ES-I3 (cell line): ENCODE data around the gene PCBP2.
"Not testable (repeated sequence)": the region's sequence is repeated elsewhere in the genome, so short reads cannot be mapped to it uniquely, and the experiment has no call there.

Source experiments
- H3K36me3 ChIP-seq: 2 replicates; pipeline ENCODE4 v1.6.1; 2013; ENCODE audit warnings: mild to moderate bottlenecking, low read length, control low read depth, moderate library complexity; ENCODE audit not compliant: insufficient read depth
- H3K4me1 ChIP-seq: 2 replicates; pipeline ENCODE4 v1.6.1; 2013; ENCODE audit warnings: mild to moderate bottlenecking, control low read depth, low read length; ENCODE audit not compliant: insufficient read depth
- H3K9ac ChIP-seq: 2 replicates; pipeline ENCODE4 v1.6.1; 2013; ENCODE audit warnings: low read depth, mild to moderate bottlenecking, low read length, moderate library complexity
- H3K9me3 ChIP-seq: 2 replicates; pipeline ENCODE4 v1.6.1; 2013; ENCODE audit warnings: mild to moderate bottlenecking, low read length, moderate library complexity; ENCODE audit not compliant: control insufficient read depth, insufficient read depth

Gene PCBP2

GRCh38 chr12:53451661-53452158 lies at the start of gene PCBP2:
Gene PCBP2 (plus strand): TSS chr12:53452102. CDS start chr12:53454801, 2,699 bp downstream.
- Histone ChIP-seq H3K9ac (peak within 1 kb of the TSS; percentile 97), H3K4me1 (peaks cover 7% of the 10 kb centered on the region; the same call in 1 of the 2 replicates), H3K36me3 (peaks cover 29% of the 10 kb centered on the region), H3K9me3 (no peaks in the 10 kb centered on the region)

GRCh38 chr12:53402351-53402750 lies 49.6 kb upstream of the PCBP2 start:
- not testable (repeated sequence) for H3K4me1 ChIP-seq, H3K36me3 ChIP-seq, H3K9me3 ChIP-seq, H3K9ac ChIP-seq

GRCh38 chr12:53402871-53403270 lies 49.0 kb upstream of the PCBP2 start:
- H3K4me1 ChIP-seq, result no peaks in the 10 kb centered on the region
- H3K9ac ChIP-seq, result no peak overlapping the region
- no peaks in the 10 kb centered on the region; the same call in 1 of the 2 replicates for H3K36me3 ChIP-seq
- H3K9me3 ChIP-seq, result no peaks in the 10 kb centered on the region

- peaks cover 9% of the 10 kb centered on the region; the same call in 1 of the 2 replicates for H3K4me1 ChIP-seq
- H3K36me3 ChIP-seq, result peaks cover 16% of the 10 kb centered on the region
- no peak overlapping the region for H3K9ac ChIP-seq
- no peaks in the 10 kb centered on the region for H3K9me3 ChIP-seq
These were observed 41.0 kb upstream of the PCBP2 start for GRCh38 chr12:53410951-53411350.

GRCh38 chr12:53413485-53414204 lies 38.3 kb upstream of the PCBP2 start:
- H3K36me3 ChIP-seq, result peaks cover 16% of the 10 kb centered on the region
- H3K9me3 ChIP-seq, result no peaks in the 10 kb centered on the region
- H3K9ac ChIP-seq, result no peak overlapping the region
- H3K4me1 ChIP-seq, result peaks cover 9% of the 10 kb centered on the region; the same call in 1 of the 2 replicates

GRCh38 chr12:53414756-53415417 lies 37.0 kb upstream of the PCBP2 start:
- Histone ChIP-seq H3K9ac (no peak overlapping the region), H3K36me3 (peaks cover 16% of the 10 kb centered on the region), H3K9me3 (no peaks in the 10 kb centered on the region), H3K4me1 (peaks cover 9% of the 10 kb centered on the region; the same call in 1 of the 2 replicates)

- H3K9me3 ChIP-seq, H3K9ac ChIP-seq: not testable (repeated sequence)
- Histone ChIP-seq H3K36me3 (peaks cover 13% of the 10 kb centered on the region), H3K4me1 (peaks cover 15% of the 10 kb centered on the region; the same call in 1 of the 2 replicates)
These were observed 36.0 kb upstream of the PCBP2 start for GRCh38 chr12:53415752-53416389.

GRCh38 chr12:53417291-53417816 lies 34.5 kb upstream of the PCBP2 start:
- H3K4me1 ChIP-seq, result peaks cover 16% of the 10 kb centered on the region; the same call in 1 of the 2 replicates
- not testable (repeated sequence) for H3K9me3 ChIP-seq, H3K9ac ChIP-seq

GRCh38 chr12:53418221-53418620 lies 33.7 kb upstream of the PCBP2 start:
- H3K4me1 ChIP-seq, result peaks cover 16% of the 10 kb centered on the region; the same call in 1 of the 2 replicates
- no peak overlapping the region for H3K9ac ChIP-seq
- H3K9me3 ChIP-seq, result no peaks in the 10 kb centered on the region
- H3K36me3 ChIP-seq, result no peaks in the 10 kb centered on the region

More at GRCh38 chr12:53417291-53417816, 34.5 kb upstream of the PCBP2 start:
- H3K36me3 ChIP-seq, result not testable (repeated sequence)

GRCh38 chr12:53419756-53420155 lies 32.1 kb upstream of the PCBP2 start:
- H3K9me3 ChIP-seq, result no peaks in the 10 kb centered on the region
- H3K36me3 ChIP-seq, result no peaks in the 10 kb centered on the region
- peaks cover 16% of the 10 kb centered on the region; the same call in 1 of the 2 replicates for H3K4me1 ChIP-seq
- no peak overlapping the region for H3K9ac ChIP-seq

GRCh38 chr12:53422247-53422646 lies 29.7 kb upstream of the PCBP2 start:
- H3K36me3 ChIP-seq, H3K9me3 ChIP-seq, H3K9ac ChIP-seq, H3K4me1 ChIP-seq: not testable (repeated sequence)

GRCh38 chr12:53423597-53423996 lies 28.3 kb upstream of the PCBP2 start, which contains the start of gene AMHR2:
Gene AMHR2 (plus strand): TSS chr12:53423855. CDS start chr12:53423935, 80 bp downstream.
- no peaks in the 10 kb centered on the region for H3K9me3 ChIP-seq
- no peaks in the 10 kb centered on the region for H3K36me3 ChIP-seq
- H3K4me1 ChIP-seq, result peaks cover 6% of the 10 kb centered on the region; the same call in 1 of the 2 replicates
- no peak within 1 kb of the TSS for H3K9ac ChIP-seq

- H3K9ac ChIP-seq, result no peak overlapping the region
- H3K9me3 ChIP-seq, result no peaks in the 10 kb centered on the region
- H3K36me3 ChIP-seq, result no peaks in the 10 kb centered on the region
- peaks cover 6% of the 10 kb centered on the region; the same call in 1 of the 2 replicates for H3K4me1 ChIP-seq
These were observed 27.0 kb upstream of the PCBP2 start for GRCh38 chr12:53424626-53425514.
